HepG2 (cell line): ENCODE measurements around the gene RNF114. TPM values are rescaled to one million over a fixed set of nuclear protein-coding genes. Genes with fewer than 3 reads are reported as not detected.

Experiments
- ATAC-seq: fragments of 200-7000 bp; cut with Tn5 transposase; 3 replicates; pipeline ENCODE4 v1.9.1; 2020; ENCODE audit warnings: mild to moderate bottlenecking, moderate library complexity
- BruUV-seq: library from RNA; stranded (reverse); fragments of 400-500 nt; replicated peaks from 2 replicates; lab custom pipeline; 2021; lab: Mats Ljungman, UMichigan
- CTCF ChIA-PET: fragments of 300-600 bp; formaldehyde crosslinking; extraction: SDS; loops from one replicate; lab custom pipeline; 2021; ENCODE audit warnings: low total read pairs, inconsistent platforms, low intra/inter-chr PET ratio; lab: Yijun Ruan, JAX
- POLR2A ChIA-PET: fragments of 350-600 bp; sonication (Branson Sonifier 250); formaldehyde crosslinking; loops from one replicate; lab custom pipeline; 2020; ENCODE audit warnings: antibody characterized with exemption, inconsistent platforms; lab: Yijun Ruan, JAX
- DNase-seq: peaks from one replicate; pipeline ENCODE4 v3.0.0-alpha.2; 2015; ENCODE audit warnings: low spot score
- FAIRE-seq: peaks from 3 replicates; lab custom pipeline; 2011; peaks lifted over from hg19 to GRCh38; lab: Jason Lieb, UNC
- H2AFZ ChIP-seq: one replicate; pipeline ENCODE4 v1.6.1; 2011; ENCODE audit warnings: low read length, inconsistent platforms
- H3K27ac ChIP-seq: fragments of 300-600 bp; 3 replicates; pipeline ENCODE4 v1.8.0; 2011; ENCODE audit warnings: mixed run types, mild to moderate bottlenecking, mixed read lengths, low read length, inconsistent platforms; ENCODE audit not compliant: insufficient read depth; ENCODE audit errors: extremely low read length
- H3K27me3 ChIP-seq, 2 experiments: fragments of 200-600 bp in 1 of 2; 2 replicates in 1 of 2; 3 replicates in 1 of 2; pipeline versions ENCODE4 v1.6.0 to v1.8.0; 2011; ENCODE audit warnings: low read length in 2 of 2, mild to moderate bottlenecking in 2 of 2, moderate library complexity in 2 of 2, inconsistent platforms in 1 of 2; ENCODE audit not compliant: insufficient read depth in 2 of 2, control insufficient read depth in 1 of 2
- H3K36me3 ChIP-seq, 2 experiments: fragments of 200-600 bp in 1 of 2; replicated peaks in 1 of 2; 2 replicates in 1 of 2; 3 replicates in 1 of 2; pipeline versions ENCODE4 v1.5.1 to v1.8.0; 2011; ENCODE audit warnings: low read length in 2 of 2, inconsistent platforms in 1 of 2; ENCODE audit not compliant: insufficient read depth in 2 of 2, control insufficient read depth in 1 of 2
- H3K4me1 ChIP-seq: 2 replicates; pipeline ENCODE4 v1.5.1; 2012; ENCODE audit warnings: low read length, inconsistent platforms; ENCODE audit not compliant: insufficient read depth
- H3K4me2 ChIP-seq: 2 replicates; pipeline ENCODE4 v1.6.0; 2011; ENCODE audit warnings: low read depth, low read length, inconsistent platforms
- H3K4me3 ChIP-seq, 3 experiments: fragments of 200-600 bp in 1 of 3; sonication (generic), shearing (Covaris generic) in 1 of 3; replicated peaks in 1 of 3; 2 replicates each; pipeline ENCODE4 v1.5.1; 2011 to 2016; ENCODE audit warnings: low read length in 3 of 3, inconsistent platforms in 2 of 3, low read depth in 2 of 3, mild to moderate bottlenecking in 2 of 3, control low read depth in 1 of 3, mixed read lengths in 1 of 3; ENCODE audit not compliant: insufficient read depth in 1 of 3
- H3K79me2 ChIP-seq: one replicate; pipeline ENCODE4 v1.6.1; 2011; ENCODE audit warnings: low read length, inconsistent platforms; ENCODE audit not compliant: insufficient read depth
- H3K9ac ChIP-seq: 2 replicates; pipeline ENCODE4 v1.6.0; 2011; ENCODE audit warnings: mild to moderate bottlenecking, low read depth, low read length, inconsistent platforms; ENCODE audit not compliant: insufficient read depth
- H3K9me3 ChIP-seq: 2 replicates; pipeline ENCODE4 v1.5.1; 2012; ENCODE audit warnings: mild to moderate bottlenecking, low read length
- H4K20me1 ChIP-seq: 2 replicates; pipeline ENCODE4 v1.6.0; 2011; ENCODE audit warnings: inconsistent platforms, mild to moderate bottlenecking, low read length, moderate library complexity; ENCODE audit not compliant: insufficient read depth
- CBX5 ChIP-seq: sonication (generic); formaldehyde crosslinking; IDR thresholded peaks from 2 replicates; pipeline ENCODE4 v1.4.0; 2020; ENCODE audit warnings: missing genetic modification reagents, borderline replicate concordance
- CEBPG ChIP-seq: IDR thresholded peaks from 2 replicates; pipeline ENCODE4 v1.6.1; 2016
- CHD4 ChIP-seq: fragments of 200-600 bp; sonication (generic); IDR thresholded peaks from 2 replicates; pipeline ENCODE4 v1.7.0; 2017; ENCODE audit warnings: mild to moderate bottlenecking, low read length, borderline replicate concordance
- DNMT3B ChIP-seq: conservative IDR thresholded peaks from 2 replicates; pipeline ENCODE4 v1.6.1; 2016; ENCODE audit warnings: missing biosample characterization, control low read depth
- IRX3 ChIP-seq: sonication (generic); formaldehyde crosslinking; IDR thresholded peaks from 2 replicates; pipeline ENCODE4 v1.8.1; 2023; ENCODE audit warnings: mild to moderate bottlenecking, low read depth, missing genetic modification reagents, borderline replicate concordance
- MAX ChIP-seq: IDR thresholded peaks from 2 replicates; pipeline ENCODE4 v1.6.1; 2012; ENCODE audit warnings: inconsistent platforms
- RBFOX2 ChIP-seq: fragments of 200-400 bp; formaldehyde crosslinking; IDR thresholded peaks from 2 replicates; pipeline ENCODE4 v1.6.1; 2017; ENCODE audit warnings: low read depth, mild to moderate bottlenecking, low read length
- RFXAP ChIP-seq: sonication (generic); formaldehyde crosslinking; IDR thresholded peaks from 2 replicates; pipeline ENCODE4 v1.4.0; 2020; ENCODE audit warnings: missing genetic modification reagents, borderline replicate concordance
- SETDB1 ChIP-seq: sonication (generic); formaldehyde crosslinking; IDR thresholded peaks from 2 replicates; pipeline ENCODE4 v1.5.1; 2020; ENCODE audit warnings: missing genetic modification reagents, mild to moderate bottlenecking, borderline replicate concordance
- U2AF2 ChIP-seq: fragments of 200-400 bp; formaldehyde crosslinking; IDR thresholded peaks from 2 replicates; pipeline ENCODE4 v1.6.1; 2017; ENCODE audit warnings: low read depth, mild to moderate bottlenecking, low read length
- ZC3H13 ChIP-seq: sonication (generic); formaldehyde crosslinking; IDR thresholded peaks from 2 replicates; pipeline ENCODE4 v1.8.1; 2023; ENCODE audit warnings: mild to moderate bottlenecking, missing genetic modification reagents, moderate library complexity
- ZKSCAN1 ChIP-seq: fragments of 150-350 bp; IDR thresholded peaks from 2 replicates; pipeline ENCODE4 v1.6.1; 2014; ENCODE audit warnings: low read length
- ZNF7 ChIP-seq: IDR thresholded peaks from 2 replicates; pipeline ENCODE4 v1.6.1; 2016; ENCODE audit warnings: missing biosample characterization, missing genetic modification reagents
- WGBS: methylation state at CpG from one replicate; pipeline ENCODE4 v1.1.6; 2017; ENCODE audit warnings: low lambda C conversion rate; 5-methylcytosine and 5-hydroxymethylcytosine counted together
- in situ Hi-C: cut with HindIII; loops from 2 replicates; pipeline ENCODE4 v1.10.0; 2017; ENCODE audit warnings: low pct_unique_long_range_greater_than_20kb; ENCODE audit not compliant: extremely low pct_ligation_motif_present
- intact Hi-C: fragments of 100-400 bp; cut with micrococcal nuclease; formaldehyde crosslinking; loops from one replicate; pipeline ENCODE4 v1.10.0; 2022; ENCODE audit not compliant: unreplicated experiment
- polyA plus RNA-seq, 8 experiments: library from polyadenylated mRNA; depleted of rRNA in 3 of 8; stranded (reverse) in 7 of 8; unstranded in 1 of 8; fragments of >200 nt; fragmentation: Illumina TruSeq in 4 of 8; extraction: Trizol in 4 of 8; gene quantifications; 2 replicates each; pipeline versions ENCODE4 v1.2.1 to v1.2.3, GENCODE V29; 2011 to 2016; ENCODE audit warnings: low read depth in 4 of 8, missing spikeins in 1 of 8, mixed read lengths in 1 of 8; ENCODE audit not compliant: insufficient read depth in 1 of 8
- total RNA-seq, 5 experiments: library from RNA; depleted of rRNA; stranded (reverse); fragments of >200 nt; fragmentation: Illumina TruSeq; extraction: Trizol; gene quantifications; 2 replicates each; pipeline ENCODE4 v1.2.3, GENCODE V29; 2016; ENCODE audit warnings: low read depth in 1 of 5
- TF ChIP-seq, protein P1 (sequence below): sonication (generic); formaldehyde crosslinking; IDR thresholded peaks from 2 replicates; pipeline ENCODE4 v1.5.0; 2020; ENCODE audit warnings: mild to moderate bottlenecking, missing genetic modification reagents
- TF ChIP-seq, protein P2 (sequence below): sonication (generic); formaldehyde crosslinking; IDR thresholded peaks from 2 replicates; pipeline ENCODE4 v1.8.1; 2023; ENCODE audit warnings: missing genetic modification reagents, inconsistent platforms, borderline replicate concordance

Gene RNF114
- total and polyA plus RNA-seq, 2 of the 13 experiments (the other 11 are each of a cell fraction or from before 2014, with no cell fraction given), result 119 to 126 TPM

DNA sequence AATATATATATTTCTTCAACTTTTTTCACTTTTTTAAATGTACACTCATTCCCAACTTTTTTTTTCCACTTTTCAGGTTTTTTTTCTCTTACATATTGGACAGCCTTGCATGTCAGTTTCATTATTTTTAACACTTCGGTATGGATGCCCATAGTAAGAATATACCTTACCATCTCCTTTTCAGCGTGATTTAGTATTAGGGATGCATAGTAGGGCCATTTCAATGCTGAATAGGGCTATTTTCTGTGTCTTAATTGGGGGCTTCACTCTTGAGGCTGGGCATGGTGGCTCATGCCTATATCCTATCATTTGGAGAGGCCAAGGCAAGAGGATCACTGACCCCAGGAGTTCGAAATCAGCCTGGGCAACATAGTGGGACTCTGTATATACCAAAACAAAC lies 6.7 kb downstream of the RNF114 start:
- H3K4me3 ChIP-seq, result no peak overlapping the region
- H4K20me1 ChIP-seq, result peaks cover 30% of the 10 kb centered on the region
- peaks cover 31 to 73% of the 10 kb centered on the region in 2 experiments for H3K36me3 ChIP-seq
- intact Hi-C loops, result no loop called here
- 0 out of 2 replicates have a peak, but pooled peaks have one; percentile 65 for TF ChIP-seq ZKSCAN1
- TF ChIP-seq U2AF2, result no peak
- FAIRE-seq (no peak), DNase-seq (no peak), ATAC-seq (no peak)
- in situ Hi-C loops, result no loop called here
- POLR2A ChIA-PET, result interaction anchor here (0.7 to 0.8 kb wide), 2 partner anchors 26 to 480 kb away, joined by 3 to 4 read pairs; no protein-coding TSS in a partner anchor
- H3K27ac ChIP-seq, result no peak overlapping the region
- no peaks in the 10 kb centered on the region for H3K9me3 ChIP-seq
- no TSS peak for BruUV-seq
- 97% methylated on average over 3 of the region's 3 CpGs for whole genome bisulfite sequencing
- CTCF ChIA-PET, result no interaction called here
- no peak overlapping the region for H3K9ac ChIP-seq
- peaks cover 91% of the 10 kb centered on the region for H3K4me1 ChIP-seq
- H3K79me2 ChIP-seq, result peaks cover 71% of the 10 kb centered on the region
- H3K4me2 ChIP-seq, result no peak overlapping the region
- no peak overlapping the region for H2AFZ ChIP-seq
- no peaks in the 10 kb centered on the region for H3K27me3 ChIP-seq

- Histone ChIP-seq H3K4me1 (peaks cover 83% of the 10 kb centered on the region), H3K9ac (no peak overlapping the region), H3K27ac (peak overlapping the region; percentile 66), H3K4me3 (no peak overlapping the region), H2AFZ (no peak overlapping the region), H3K4me2 (no peak overlapping the region), H3K36me3 (peaks cover 36 to 82% of the 10 kb centered on the region in 2 experiments), H3K79me2 (peaks cover 48% of the 10 kb centered on the region), H4K20me1 (peaks cover 18% of the 10 kb centered on the region), H3K9me3 (no peaks in the 10 kb centered on the region), H3K27me3 (no peaks in the 10 kb centered on the region)
- intact Hi-C loops (no loop called here), in situ Hi-C loops (no loop called here)
- no peak; the same call in 2 of the 3 replicates for ATAC-seq
- WGBS, result 89% methylated on average over 3 of the region's 3 CpGs
- ChIA-PET POLR2A (interaction anchor here (0.7 to 3.2 kb wide), 7 partner anchors 9 to 662 kb away, joined by 3 to 24 read pairs (median 4); partner anchors contain the start of genes RNF114 and SPATA2), CTCF (no interaction called here)
- DNase-seq, result no peak
- no peak for FAIRE-seq
- no TSS peak for BruUV-seq
- TF ChIP-seq CBX5 (CRISPR knock-in tag) (0 out of 2 replicates have a peak, but pooled peaks have one; percentile 4), CEBPG (CRISPR knock-in tag) (0 out of 2 replicates have a peak, but pooled peaks have one; percentile 10), RBFOX2 (peak; percentile 42; the same call in 1 of the 2 replicates), ZNF7 (no peak), DNMT3B (CRISPR knock-in tag) (no peak), RFXAP (no peak), SETDB1 (CRISPR knock-in tag) (no peak), MAX (no peak), CHD4 (0 out of 2 replicates have a peak, but pooled peaks have one; percentile 24), IRX3 (no peak), ZC3H13 (CRISPR knock-in tag) (no peak)
- TF ChIP-seq, protein P1, sequence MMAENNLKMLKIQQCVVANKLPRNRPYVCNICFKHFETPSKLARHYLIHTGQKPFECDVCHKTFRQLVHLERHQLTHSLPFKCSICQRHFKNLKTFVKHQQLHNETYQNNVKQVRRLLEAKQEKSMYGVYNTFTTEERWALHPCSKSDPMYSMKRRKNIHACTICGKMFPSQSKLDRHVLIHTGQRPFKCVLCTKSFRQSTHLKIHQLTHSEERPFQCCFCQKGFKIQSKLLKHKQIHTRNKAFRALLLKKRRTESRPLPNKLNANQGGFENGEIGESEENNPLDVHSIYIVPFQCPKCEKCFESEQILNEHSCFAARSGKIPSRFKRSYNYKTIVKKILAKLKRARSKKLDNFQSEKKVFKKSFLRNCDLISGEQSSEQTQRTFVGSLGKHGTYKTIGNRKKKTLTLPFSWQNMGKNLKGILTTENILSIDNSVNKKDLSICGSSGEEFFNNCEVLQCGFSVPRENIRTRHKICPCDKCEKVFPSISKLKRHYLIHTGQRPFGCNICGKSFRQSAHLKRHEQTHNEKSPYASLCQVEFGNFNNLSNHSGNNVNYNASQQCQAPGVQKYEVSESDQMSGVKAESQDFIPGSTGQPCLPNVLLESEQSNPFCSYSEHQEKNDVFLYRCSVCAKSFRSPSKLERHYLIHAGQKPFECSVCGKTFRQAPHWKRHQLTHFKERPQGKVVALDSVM (CRISPR knock-in tag), result 0 out of 2 replicates have a peak, but pooled peaks have one; percentile 13
- TF ChIP-seq, protein P2, sequence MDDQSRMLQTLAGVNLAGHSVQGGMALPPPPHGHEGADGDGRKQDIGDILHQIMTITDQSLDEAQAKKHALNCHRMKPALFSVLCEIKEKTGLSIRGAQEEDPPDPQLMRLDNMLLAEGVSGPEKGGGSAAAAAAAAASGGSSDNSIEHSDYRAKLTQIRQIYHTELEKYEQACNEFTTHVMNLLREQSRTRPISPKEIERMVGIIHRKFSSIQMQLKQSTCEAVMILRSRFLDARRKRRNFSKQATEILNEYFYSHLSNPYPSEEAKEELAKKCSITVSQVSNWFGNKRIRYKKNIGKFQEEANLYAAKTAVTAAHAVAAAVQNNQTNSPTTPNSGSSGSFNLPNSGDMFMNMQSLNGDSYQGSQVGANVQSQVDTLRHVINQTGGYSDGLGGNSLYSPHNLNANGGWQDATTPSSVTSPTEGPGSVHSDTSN (CRISPR knock-in tag), result no peak
These were observed 9.1 kb downstream of the RNF114 start for GRCh38 chr20:49945306-49945700.
